Activated CD4-positive, alpha-beta T cell treated with anti-CD3 and anti-CD28 coated beads, Interleukin-2, Interleukin-4, amounts not matched to agents 100 ng/mL and 50 ng/mL, durations not matched to agents 16 hours and 8 hours (primary cell): ENCODE measurements around the gene MAD1L1.
"Not testable (repeated sequence)": the region's sequence is repeated elsewhere in the genome, so short reads cannot be mapped to it uniquely, and the experiment has no call there.

Source experiments
- DNase-seq: peaks from one replicate; pipeline ENCODE4 v3.0.0-alpha.2; 2020; ENCODE audit warnings: low spot score

Gene MAD1L1

GRCh38 chr7:1815551-1816281 lies 417.0 kb downstream of the MAD1L1 start:
- not testable (repeated sequence) for DNase-seq

GRCh38 chr7:1815051-1815481 lies 417.7 kb downstream of the MAD1L1 start:
- DNase-seq: no peak

- no peak for DNase-seq
Measured at GRCh38 chr7:1814089-1814811, 418.5 kb downstream of the MAD1L1 start.

GRCh38 chr7:1813394-1814088 lies 419.2 kb downstream of the MAD1L1 start:
- DNase-seq: no peak

- DNase-seq: no peak
Measured at GRCh38 chr7:1812509-1813393, 420.0 kb downstream of the MAD1L1 start.

- no peak for DNase-seq
Measured at GRCh38 chr7:1811850-1812508, 420.8 kb downstream of the MAD1L1 start.

GRCh38 chr7:1810961-1811849 lies 421.5 kb downstream of the MAD1L1 start:
- no peak for DNase-seq

- no peak for DNase-seq
Measured at GRCh38 chr7:1810521-1810920, 422.2 kb downstream of the MAD1L1 start.

GRCh38 chr7:1809601-1810258 lies 423.0 kb downstream of the MAD1L1 start:
- no peak for DNase-seq

- no peak for DNase-seq
Measured at GRCh38 chr7:1809070-1809469, 423.7 kb downstream of the MAD1L1 start.

GRCh38 chr7:1807821-1808600 lies 424.7 kb downstream of the MAD1L1 start:
- no peak for DNase-seq

- no peak for DNase-seq
Measured at GRCh38 chr7:1806354-1806753, 426.4 kb downstream of the MAD1L1 start.

- DNase-seq: no peak
Measured at GRCh38 chr7:1804310-1804709, 428.4 kb downstream of the MAD1L1 start.

GRCh38 chr7:1802899-1803298 lies 429.8 kb downstream of the MAD1L1 start:
- DNase-seq: no peak

- DNase-seq: no peak
Measured at GRCh38 chr7:1800902-1801301, 431.8 kb downstream of the MAD1L1 start.

- no peak for DNase-seq
Measured at GRCh38 chr7:1798191-1798590, 434.6 kb downstream of the MAD1L1 start.

GRCh38 chr7:1794888-1795542 lies 437.7 kb downstream of the MAD1L1 start:
- DNase-seq: peak; percentile 9

- DNase-seq: no peak
Measured at GRCh38 chr7:1787681-1788235, 445.0 kb downstream of the MAD1L1 start.
